K562 (cell line): ENCODE measurements around the gene TRMT112. TPM values are rescaled to one million over a fixed set of nuclear protein-coding genes. Genes with fewer than 3 reads are reported as not detected.
A peak's percentile ranks its signal among the peaks of the same experiment; 100 is the strongest.

Source experiments
- HLTF ChIP-seq: fragments of 450-650 bp; IDR thresholded peaks from 2 replicates; pipeline ENCODE4 v1.6.1; 2016
- JUN ChIP-seq, 2 experiments: sonication (generic) in 1 of 2; formaldehyde crosslinking in 1 of 2; IDR thresholded peaks; 2 replicates each; pipeline versions ENCODE4 v1.6.1 to v1.8.0; 2012 to 2022; ENCODE audit warnings: borderline replicate concordance in 2 of 2, mild to moderate bottlenecking in 2 of 2, improper control_type of control experiment in 1 of 2, low read depth in 1 of 2, low read length in 1 of 2, missing genetic modification reagents in 1 of 2
- MBD2 ChIP-seq: sonication (generic); IDR thresholded peaks from 2 replicates; pipeline ENCODE4 v1.6.1; 2016; ENCODE audit warnings: low read depth, borderline replicate concordance
- MCM2 ChIP-seq: fragments of 450-650 bp; IDR thresholded peaks from 2 replicates; pipeline ENCODE4 v1.6.1; 2017; ENCODE audit warnings: low read depth, mild to moderate bottlenecking
- MYNN ChIP-seq, 2 experiments: sonication (generic); formaldehyde crosslinking in 1 of 2; IDR thresholded peaks; 2 replicates each; pipeline versions ENCODE4 v1.5.0 to v1.6.1; 2016 to 2020; ENCODE audit warnings: antibody characterized with exemption in 1 of 2, missing genetic modification reagents in 1 of 2
- RBM22 ChIP-seq: fragments of 200-400 bp; formaldehyde crosslinking; IDR thresholded peaks from 2 replicates; pipeline ENCODE4 v1.6.1; 2018; ENCODE audit warnings: low read length, low read depth; ENCODE audit not compliant: poor library complexity, severe bottlenecking
- REST ChIP-seq, 2 experiments: fragments of 450-650 bp; formaldehyde crosslinking in 1 of 2; IDR thresholded peaks; 2 replicates each; pipeline versions ENCODE4 v1.4.0 to v1.6.1; 2014 to 2020; ENCODE audit warnings: mild to moderate bottlenecking in 2 of 2, borderline replicate concordance in 1 of 2, low read depth in 1 of 2
- RREB1 ChIP-seq: fragments of 250-450 bp; sonication (Bioruptor Pico); IDR thresholded peaks from 2 replicates; pipeline ENCODE4 v1.4.0; 2020
- SUPT5H ChIP-seq: fragments of 450-650 bp; IDR thresholded peaks from 2 replicates; pipeline ENCODE4 v1.6.1; 2016
- ZBTB9 ChIP-seq: fragments of 450-650 bp; formaldehyde crosslinking; IDR thresholded peaks from 2 replicates; pipeline ENCODE4 v1.4.0; 2020; ENCODE audit warnings: mild to moderate bottlenecking, moderate library complexity
- ZEB2 ChIP-seq: fragments of 450-650 bp; IDR thresholded peaks from 2 replicates; pipeline ENCODE4 v1.6.1; 2016
- polyA plus RNA-seq, 8 experiments: library from polyadenylated mRNA; depleted of rRNA in 4 of 8; stranded (reverse) in 5 of 8; unstranded in 3 of 8; fragments of >200 nt; fragmentation: Nextera tagmentation in 2 of 8; fragmentation: Illumina TruSeq in 1 of 8; extraction: Ambion mirVana in 2 of 8; extraction: Trizol in 1 of 8; gene quantifications; 2 replicates each; pipeline versions ENCODE4 v1.2.1 to v1.2.3, GENCODE V29; 2011 to 2014; ENCODE audit warnings: inconsistent platforms in 1 of 8, missing spikeins in 1 of 8
- total RNA-seq, 7 experiments: library from RNA; depleted of rRNA in 6 of 7; stranded (reverse); fragments of >200 nt in 6 of 7; fragmentation: Illumina TruSeq in 2 of 7; extraction: Trizol in 2 of 7; gene quantifications; 2 replicates each; pipeline versions ENCODE4 v1.2.1 to v1.2.3, GENCODE V29; 2011 to 2021; ENCODE audit warnings: low replicate concordance in 1 of 7

TRMT112 gene
- total and polyA plus RNA-seq, 9 of the 15 experiments (the other 6 are each of a cell fraction or from before 2014, with no cell fraction given): 162 to 444 (median 300) TPM

GRCh38 chr11:64268893-64269539 lies 48.3 kb downstream of the TRMT112 start (continued):
- TF ChIP-seq REST (IDR thresholded peaks at IDR 0.05; ENCODE audit: borderline replicate concordance) (no peak), REST (CRISPR knock-in tag; IDR thresholded peaks at IDR 0.05; ENCODE audit: low read depth) (peak; percentile 12; the same call in 1 of the 2 replicates), RREB1 (CRISPR knock-in tag) (no peak; the same call in 1 of the 2 replicates), ZBTB9 (no peak), MYNN (IDR thresholded peaks at IDR 0.05) (peak; percentile 78), MYNN (CRISPR knock-in tag; IDR thresholded peaks at IDR 0.05) (no peak), MCM2 (no peak), RBM22 (no peak), ZEB2 (no peak), HLTF (0 out of 2 replicates have a peak, but pooled peaks have one; percentile 23), JUN (IDR thresholded peaks at IDR 0.05; ENCODE audit: borderline replicate concordance, low read depth, low read length) (peak; percentile 17; the same call in 1 of the 2 replicates), JUN (CRISPR knock-in tag; IDR thresholded peaks at IDR 0.05; ENCODE audit: borderline replicate concordance) (no peak), SUPT5H (peak; percentile 59), MBD2 (no peak)
